ENCODE data around the gene PLCB1. TPM values are rescaled to one million over a fixed set of nuclear protein-coding genes. Genes with fewer than 3 reads are reported as not detected.

The PLCB1 gene
- total and polyA plus RNA-seq, 2 of the 4 experiments (the other 2 are of a cell fraction): 5.6 to 16.1 TPM

- dilution Hi-C loops (cut with HindIII; ENCODE audit: low sequenced_read_pairs, unreplicated experiment) (no loop called here), in situ Hi-C loops (cut with MboI; ENCODE audit: low sequenced_read_pairs) (no loop called here), intact Hi-C loops (cut with micrococcal nuclease) (loop anchor here (5.0 kb wide), 1 partner anchor 33 kb away; no protein-coding TSS in a partner anchor)
- DNase-seq (no peak), ATAC-seq (ENCODE audit: low read depth) (no peak)
- H3K4me1 ChIP-seq (ENCODE audit: control insufficient read depth, insufficient read depth, low read length): no peaks in the 10 kb centered on the region
- no peak overlapping the region for H2BK15ac ChIP-seq (ENCODE audit: low read depth, low read length)
- no peak overlapping the region for H3K9ac ChIP-seq (ENCODE audit: low read depth, low read length)
- no peak overlapping the region for H4K8ac ChIP-seq (ENCODE audit: low read depth in 2 of 2, low read length in 2 of 2)
- H2BK120ac ChIP-seq (ENCODE audit: low read depth, low read length): no peak overlapping the region
- H4K20me1 ChIP-seq (ENCODE audit: insufficient read depth, low read length): no peaks in the 10 kb centered on the region
- H4K91ac ChIP-seq (ENCODE audit: insufficient read depth, low read depth, low read length): no peak overlapping the region
- no peak overlapping the region for H3K23ac ChIP-seq (ENCODE audit: low read depth, low read length)
- ChIA-PET POLR2A (ENCODE audit: unreplicated experiment) (no interaction called here), CTCF (no interaction called here)
- no peak overlapping the region for H2AK5ac ChIP-seq (ENCODE audit: low read depth, low read length)
- no peaks in the 10 kb centered on the region for H3K36me3 ChIP-seq (ENCODE audit: control insufficient read depth, insufficient read depth, low read length)
- H3K27ac ChIP-seq (ENCODE audit: insufficient read depth, low read length): no peak overlapping the region
- H2BK5ac ChIP-seq (ENCODE audit: low read depth, low read length, poor library complexity, severe bottlenecking): no peak overlapping the region
- no peaks in the 10 kb centered on the region for H3K9me3 ChIP-seq (ENCODE audit: control insufficient read depth, insufficient read depth, low read length)
- WGBS, 2 experiments (ENCODE audit: extremely low coverage in 2 of 2, insufficient read length in 1 of 2): no CpG with 5 or more reads among the region's 2 CpGs
- no peak overlapping the region for H3K56ac ChIP-seq (ENCODE audit: extremely low read depth, insufficient read depth, low read length)
- no peak overlapping the region for H2AK9ac ChIP-seq (replicated peaks; ENCODE audit: low read depth, low read length, poor library complexity)
- H3K4me2 ChIP-seq (ENCODE audit: low read depth, low read length): no peak overlapping the region
- no peak overlapping the region for H3K14ac ChIP-seq (replicated peaks; ENCODE audit: low read depth, low read length)
- TF ChIP-seq FOS (IDR thresholded peaks at IDR 0.05; ENCODE audit: low read depth, low read length) (no peak), RAD21 (IDR thresholded peaks at IDR 0.05; ENCODE audit: low read length) (no peak), USF2 (IDR thresholded peaks at IDR 0.05; ENCODE audit: low read depth, low read length) (no peak), ELK1 (IDR thresholded peaks at IDR 0.05; ENCODE audit: borderline replicate concordance, low read depth, low read length) (no peak), NFE2L2 (IDR thresholded peaks at IDR 0.05; ENCODE audit: low read depth, low read length) (no peak), CTCF (conservative IDR thresholded peaks at IDR 0.05; ENCODE audit: low read depth, low read length) (no peak), MXI1 (IDR thresholded peaks at IDR 0.05; ENCODE audit: borderline replicate concordance, low read depth, low read length) (no peak)
- no peaks in the 10 kb centered on the region for H3K27me3 ChIP-seq (ENCODE audit: control insufficient read depth, insufficient read depth, low read length)
- no peaks in the 10 kb centered on the region for H3K9me1 ChIP-seq (ENCODE audit: insufficient read depth, low read length)
- peaks cover 8 to 9% of the 10 kb centered on the region in 2 experiments; a peak in 3 of 4 replicates for H3K79me1 ChIP-seq (ENCODE audit: low read depth in 1 of 2, low read length in 2 of 2)
- H4K5ac ChIP-seq (ENCODE audit: low read depth, low read length): no peak overlapping the region
- H3K4me3 ChIP-seq (ENCODE audit: insufficient read depth, low read depth, low read length): no peak overlapping the region
- H3K18ac ChIP-seq (ENCODE audit: low read depth, low read length): no peak overlapping the region
- no peak overlapping the region for H2AFZ ChIP-seq (replicated peaks; ENCODE audit: low read length, poor library complexity)
- H3K4ac ChIP-seq (ENCODE audit: low read depth, low read length): no peak overlapping the region
- no peak overlapping the region for H2BK20ac ChIP-seq (ENCODE audit: low read depth, low read length)
- no TSS peak for BruUV-seq (replicated peaks)
Measured at GRCh38 chr20:8234580-8234979, 102.5 kb downstream of the PLCB1 start.
